ENCODE measurements around the gene TUSC2.

The TUSC2 gene

DNA sequence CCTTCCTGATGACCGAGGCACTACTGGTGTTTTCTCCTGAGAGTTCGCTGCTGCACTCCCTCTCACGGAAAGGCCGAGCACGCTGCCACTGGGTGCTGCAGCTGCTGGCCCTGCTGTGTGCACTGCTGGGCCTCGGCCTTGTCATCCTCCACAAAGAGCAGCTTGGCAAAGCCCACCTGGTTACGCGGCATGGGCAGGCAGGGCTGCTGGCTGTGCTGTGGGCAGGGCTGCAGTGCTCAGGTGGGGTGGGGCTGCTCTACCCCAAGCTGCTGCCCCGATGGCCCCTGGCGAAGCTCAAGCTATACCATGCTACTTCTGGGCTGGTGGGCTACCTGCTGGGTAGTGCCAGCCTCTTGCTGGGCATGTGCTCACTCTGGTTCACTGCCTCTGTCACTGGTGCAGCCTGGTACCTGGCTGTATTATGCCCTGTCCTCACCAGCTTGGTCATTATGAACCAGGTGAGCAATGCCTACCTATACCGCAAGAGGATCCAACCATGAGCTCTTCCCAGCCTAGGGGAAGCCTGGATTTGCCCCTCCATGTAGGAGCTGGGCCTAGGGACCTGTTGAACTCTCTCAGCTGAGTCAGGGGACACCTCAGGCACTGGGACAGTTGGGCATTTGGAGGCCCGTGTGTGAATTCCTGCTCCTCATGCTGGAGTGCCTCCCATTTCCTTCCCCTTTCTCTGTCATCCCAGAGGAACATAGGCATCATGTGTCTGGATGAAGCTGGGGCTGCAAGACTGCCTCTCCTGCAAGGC, 25.4 kb upstream of the TUSC2 start:
- no peak overlapping the region for H3K18ac ChIP-seq (ENCODE audit: low read length)
- H3K79me1 ChIP-seq (ENCODE audit: low read length), result peaks cover 5% of the 10 kb centered on the region
- H2AFZ ChIP-seq (ENCODE audit: insufficient read depth, low read length, poor library complexity), result no peak overlapping the region
- no peak overlapping the region for H3K4ac ChIP-seq (ENCODE audit: low read depth, low read length)
- no peak overlapping the region for H3K4me2 ChIP-seq (ENCODE audit: low read length)
- H3K27ac ChIP-seq (ENCODE audit: low read depth, low read length), result no peak overlapping the region
- no peaks in the 10 kb centered on the region for H3K9me3 ChIP-seq (ENCODE audit: insufficient read depth, low read depth, low read length)
- no peak overlapping the region for H3K14ac ChIP-seq (ENCODE audit: low read length)
- H3K79me2 ChIP-seq (ENCODE audit: control insufficient read depth, insufficient read depth, low read length, poor library complexity), result peaks cover 9% of the 10 kb centered on the region
- no peak overlapping the region for H2AK5ac ChIP-seq (ENCODE audit: low read length)
- H4K91ac ChIP-seq (ENCODE audit: low read depth, low read length), result no peak overlapping the region
- H2BK12ac ChIP-seq (ENCODE audit: low read length), result no peak overlapping the region
- H2BK120ac ChIP-seq (ENCODE audit: insufficient read depth, low read length, poor library complexity), result no peak overlapping the region
- no peak overlapping the region for H2BK5ac ChIP-seq (ENCODE audit: low read depth, low read length, poor library complexity)
- no peak overlapping the region for H4K8ac ChIP-seq (ENCODE audit: low read depth, low read length)
- no peaks in the 10 kb centered on the region for H3K27me3 ChIP-seq (ENCODE audit: insufficient read depth, low read length)
- H3K9ac ChIP-seq (ENCODE audit: low read length), result no peak overlapping the region
- no peak overlapping the region for H3K4me3 ChIP-seq (ENCODE audit: low read depth, low read length)
- peaks cover 40 to 53% of the 10 kb centered on the region in 2 experiments for H3K36me3 ChIP-seq (ENCODE audit: control insufficient read depth in 1 of 2, insufficient read depth in 2 of 2, low read length in 2 of 2)
- H3K23ac ChIP-seq (ENCODE audit: low read length), result no peak overlapping the region
- no peak for DNase-seq
- peaks cover 29 to 48% of the 10 kb centered on the region in 2 experiments for H3K4me1 ChIP-seq (ENCODE audit: control insufficient read depth in 1 of 2, insufficient read depth in 2 of 2, low read length in 2 of 2)
- H4K12ac ChIP-seq (ENCODE audit: low read depth, low read length), result no peak overlapping the region
- WGBS (ENCODE audit: extremely low coverage, insufficient coverage, insufficient read length), result no CpG with 5 or more reads among the region's 12 CpGs

DNA sequence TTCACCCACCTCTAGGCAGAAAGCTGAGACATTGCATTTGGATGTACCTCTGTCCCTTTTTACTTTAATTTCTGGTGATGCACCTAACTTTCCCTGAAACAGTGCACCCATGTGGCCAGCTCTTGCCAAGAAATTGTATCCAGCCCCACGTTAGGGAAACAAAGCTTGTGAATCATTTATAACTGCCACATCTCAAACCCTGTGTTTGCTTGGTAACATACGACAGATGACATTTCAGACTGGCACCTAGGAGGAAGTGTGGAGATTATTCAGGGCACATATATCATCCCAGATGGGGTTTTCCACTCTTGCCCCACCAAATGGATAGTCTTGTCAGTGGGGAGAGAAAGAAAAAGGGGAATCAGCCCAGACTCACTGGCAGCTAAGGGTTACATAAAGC, 24.8 kb upstream of the TUSC2 start:
- H3K4me3 ChIP-seq (ENCODE audit: low read depth, low read length), result no peak overlapping the region
- H3K79me1 ChIP-seq (ENCODE audit: low read length), result peaks cover 5% of the 10 kb centered on the region
- H4K91ac ChIP-seq (ENCODE audit: low read depth, low read length), result no peak overlapping the region
- H2BK5ac ChIP-seq (ENCODE audit: low read depth, low read length, poor library complexity), result no peak overlapping the region
- H3K27me3 ChIP-seq (ENCODE audit: insufficient read depth, low read length), result no peaks in the 10 kb centered on the region
- peaks cover 2% of the 10 kb centered on the region for H3K9me3 ChIP-seq (ENCODE audit: insufficient read depth, low read depth, low read length)
- H3K14ac ChIP-seq (ENCODE audit: low read length), result no peak overlapping the region
- no peak overlapping the region for H2BK12ac ChIP-seq (ENCODE audit: low read length)
- WGBS (ENCODE audit: extremely low coverage, insufficient coverage, insufficient read length), result no CpG with 5 or more reads among the region's 2 CpGs
- peaks cover 22 to 42% of the 10 kb centered on the region in 2 experiments for H3K4me1 ChIP-seq (ENCODE audit: control insufficient read depth in 1 of 2, insufficient read depth in 2 of 2, low read length in 2 of 2)
- H3K18ac ChIP-seq (ENCODE audit: low read length), result no peak overlapping the region
- H3K4ac ChIP-seq (ENCODE audit: low read depth, low read length), result no peak overlapping the region
- no peak overlapping the region for H3K27ac ChIP-seq (ENCODE audit: low read depth, low read length)
- peak in 1 of 2 donors; percentile 34 for DNase-seq
- H3K9ac ChIP-seq (ENCODE audit: low read length), result no peak overlapping the region
- no peak overlapping the region for H4K12ac ChIP-seq (ENCODE audit: low read depth, low read length)
- H4K8ac ChIP-seq (ENCODE audit: low read depth, low read length), result no peak overlapping the region
- H3K4me2 ChIP-seq (ENCODE audit: low read length), result no peak overlapping the region
- no peak overlapping the region for H2AK5ac ChIP-seq (ENCODE audit: low read length)
- no peak overlapping the region for H2BK120ac ChIP-seq (ENCODE audit: insufficient read depth, low read length, poor library complexity)
- peaks cover 44 to 51% of the 10 kb centered on the region in 2 experiments for H3K36me3 ChIP-seq (ENCODE audit: control insufficient read depth in 1 of 2, insufficient read depth in 2 of 2, low read length in 2 of 2)
- no peak overlapping the region for H2AFZ ChIP-seq (ENCODE audit: insufficient read depth, low read length, poor library complexity)
- H3K79me2 ChIP-seq (ENCODE audit: control insufficient read depth, insufficient read depth, low read length, poor library complexity), result peaks cover 4% of the 10 kb centered on the region
- H3K23ac ChIP-seq (ENCODE audit: low read length), result no peak overlapping the region

DNA sequence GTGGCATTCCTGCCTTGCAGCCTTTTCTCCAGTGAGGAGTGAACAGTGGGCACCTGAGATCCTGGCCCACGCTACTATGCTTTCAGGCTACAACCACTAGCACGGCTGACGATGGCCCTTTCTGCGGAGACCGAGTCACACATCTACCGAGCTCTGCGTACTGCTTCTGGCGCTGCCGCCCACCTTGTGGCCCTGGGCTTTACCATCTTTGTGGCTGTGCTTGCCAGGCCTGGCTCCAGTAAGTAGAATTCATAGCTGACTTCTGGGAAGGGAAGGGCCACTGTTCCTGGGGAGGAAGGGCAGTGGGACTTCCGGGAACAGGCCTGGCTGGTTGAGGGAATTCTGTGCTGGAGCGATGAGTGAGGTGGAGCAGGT, 23.3 kb upstream of the TUSC2 start:
- Histone ChIP-seq H3K14ac (ENCODE audit: low read length) (no peak overlapping the region), H3K4me2 (ENCODE audit: low read length) (peak overlapping the region; percentile 76), H3K4me1 (ENCODE audit: control insufficient read depth in 1 of 2, insufficient read depth in 2 of 2, low read length in 2 of 2) (peaks cover 14 to 27% of the 10 kb centered on the region in 2 experiments), H3K27ac (ENCODE audit: low read depth, low read length) (no peak overlapping the region), H4K91ac (ENCODE audit: low read depth, low read length) (no peak overlapping the region), H2BK12ac (ENCODE audit: low read length) (no peak overlapping the region), H3K4ac (ENCODE audit: low read depth, low read length) (no peak overlapping the region), H2BK5ac (ENCODE audit: low read depth, low read length, poor library complexity) (no peak overlapping the region), H3K27me3 (ENCODE audit: insufficient read depth, low read length) (no peaks in the 10 kb centered on the region), H3K36me3 (ENCODE audit: control insufficient read depth in 1 of 2, insufficient read depth in 2 of 2, low read length in 2 of 2) (peaks cover 41 to 47% of the 10 kb centered on the region in 2 experiments), H3K4me3 (ENCODE audit: low read depth, low read length) (peak overlapping the region; percentile 90), H2AK5ac (ENCODE audit: low read length) (no peak overlapping the region), H3K18ac (ENCODE audit: low read length) (no peak overlapping the region), H4K8ac (ENCODE audit: low read depth, low read length) (peak overlapping the region; percentile 16), H2BK120ac (ENCODE audit: insufficient read depth, low read length, poor library complexity) (no peak overlapping the region), H3K23ac (ENCODE audit: low read length) (no peak overlapping the region), H3K9me3 (ENCODE audit: insufficient read depth, low read depth, low read length) (peaks cover 2% of the 10 kb centered on the region), H2AFZ (ENCODE audit: insufficient read depth, low read length, poor library complexity) (no peak overlapping the region), H3K9ac (ENCODE audit: low read length) (peak overlapping the region; percentile 0), H4K12ac (ENCODE audit: low read depth, low read length) (no peak overlapping the region), H3K79me2 (ENCODE audit: control insufficient read depth, insufficient read depth, low read length, poor library complexity) (peaks cover 2% of the 10 kb centered on the region), H3K79me1 (ENCODE audit: low read length) (peaks cover 5% of the 10 kb centered on the region)
- no peak for DNase-seq
- no CpG with 5 or more reads among the region's 11 CpGs for WGBS (ENCODE audit: extremely low coverage, insufficient coverage, insufficient read length)

DNA sequence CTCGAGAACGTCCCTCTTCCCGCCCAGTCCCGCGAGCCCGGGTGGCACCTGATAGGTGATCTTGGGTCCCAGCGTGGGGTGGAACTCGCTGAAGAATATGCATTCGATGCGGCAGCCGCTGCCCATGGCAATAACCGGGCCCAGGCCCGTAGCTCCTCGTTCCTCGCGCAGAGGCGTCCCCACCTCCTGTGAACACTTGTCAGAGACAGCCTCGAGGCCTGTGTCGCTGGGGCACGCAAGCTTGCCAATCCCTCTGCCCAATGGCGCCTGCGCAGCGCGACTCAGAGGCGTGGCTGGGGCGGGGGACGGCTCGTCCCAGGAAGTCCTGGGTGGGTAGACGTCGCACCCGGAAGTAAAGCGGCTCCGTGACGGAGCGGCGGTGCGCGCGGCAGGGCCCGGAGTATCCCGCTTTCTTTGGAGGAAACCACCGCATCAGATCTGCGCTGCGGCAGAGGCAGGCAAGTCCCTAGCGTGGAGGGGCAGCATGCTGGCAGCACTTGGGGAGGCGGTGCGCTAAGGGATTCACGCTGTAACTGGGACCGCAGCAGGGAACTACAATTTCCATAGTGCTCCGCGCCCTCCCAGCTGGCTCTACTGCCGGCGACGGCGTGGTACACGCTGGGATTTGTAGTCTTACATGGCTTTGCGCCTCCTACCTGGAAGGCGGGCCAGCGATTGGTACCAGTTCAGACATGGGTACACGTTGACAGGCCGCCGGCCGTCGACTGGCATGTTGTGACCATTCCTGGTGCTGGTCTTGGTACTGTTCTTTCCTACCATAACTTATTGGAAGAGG, 22.7 kb upstream of the TUSC2 start, which contains the start of the genes CYB561D2 and NPRL2:
TSS of gene CYB561D2 (plus strand) at position 336 of the 796 bp plus-strand sequence. CDS start 572 bp downstream, outside the sequence.
TSS of gene NPRL2 (minus strand) at position 249 of the 796 bp plus-strand sequence. CDS start at position 126, 123 bp downstream.
- peak within 1 kb of the TSS; percentile 90 for H3K4me3 ChIP-seq (ENCODE audit: low read depth, low read length)
- peaks cover 2% of the 10 kb centered on the region for H3K9me3 ChIP-seq (ENCODE audit: insufficient read depth, low read depth, low read length)
- no peaks in the 10 kb centered on the region for H3K27me3 ChIP-seq (ENCODE audit: insufficient read depth, low read length)
- H3K9ac ChIP-seq (ENCODE audit: low read length), result peak within 1 kb of the TSS; percentile 65
- no peak within 1 kb of the TSS for H3K23ac ChIP-seq (ENCODE audit: low read length)
- H3K14ac ChIP-seq (ENCODE audit: low read length), result peak within 1 kb of the TSS; percentile 63
- peaks cover 14 to 23% of the 10 kb centered on the region in 2 experiments for H3K4me1 ChIP-seq (ENCODE audit: control insufficient read depth in 1 of 2, insufficient read depth in 2 of 2, low read length in 2 of 2)
- H3K79me2 ChIP-seq (ENCODE audit: control insufficient read depth, insufficient read depth, low read length, poor library complexity), result peaks cover 2% of the 10 kb centered on the region
- peaks cover 5% of the 10 kb centered on the region for H3K79me1 ChIP-seq (ENCODE audit: low read length)
- DNase-seq, result peak; percentile 98
- peak within 1 kb of the TSS; percentile 76 for H3K4me2 ChIP-seq (ENCODE audit: low read length)
- H4K91ac ChIP-seq (ENCODE audit: low read depth, low read length), result peak within 1 kb of the TSS; percentile 84
- no peak within 1 kb of the TSS for H2BK12ac ChIP-seq (ENCODE audit: low read length)
- H2AFZ ChIP-seq (ENCODE audit: insufficient read depth, low read length, poor library complexity), result peak within 1 kb of the TSS; percentile 72
- H3K36me3 ChIP-seq (ENCODE audit: control insufficient read depth in 1 of 2, insufficient read depth in 2 of 2, low read length in 2 of 2), result peaks cover 36 to 41% of the 10 kb centered on the region in 2 experiments
- H2BK5ac ChIP-seq (ENCODE audit: low read depth, low read length, poor library complexity), result peak within 1 kb of the TSS; percentile 75
- H2BK120ac ChIP-seq (ENCODE audit: insufficient read depth, low read length, poor library complexity), result peak within 1 kb of the TSS; percentile 26
- peak within 1 kb of the TSS; percentile 86 for H4K8ac ChIP-seq (ENCODE audit: low read depth, low read length)
- peak within 1 kb of the TSS; percentile 78 for H3K18ac ChIP-seq (ENCODE audit: low read length)
- peak within 1 kb of the TSS; percentile 50 for H4K12ac ChIP-seq (ENCODE audit: low read depth, low read length)
- H2AK5ac ChIP-seq (ENCODE audit: low read length), result peak within 1 kb of the TSS; percentile 35
- peak within 1 kb of the TSS; percentile 22 for H3K4ac ChIP-seq (ENCODE audit: low read depth, low read length)
- WGBS (ENCODE audit: extremely low coverage, insufficient coverage, insufficient read length), result no CpG with 5 or more reads among the region's 64 CpGs
- peak within 1 kb of the TSS; percentile 69 for H3K27ac ChIP-seq (ENCODE audit: low read depth, low read length)
